ENCODE measurements around the gene ASPSCR1. TPM values are rescaled to one million over a fixed set of nuclear protein-coding genes. Genes with fewer than 3 reads are reported as not detected.
A peak's percentile ranks its signal among the peaks of the same experiment; 100 is the strongest.

ASPSCR1 gene
- total and polyA plus RNA-seq, 2 of the 13 experiments (the other 11 are each of a cell fraction or from before 2014, with no cell fraction given): 274 to 314 TPM

DNA sequence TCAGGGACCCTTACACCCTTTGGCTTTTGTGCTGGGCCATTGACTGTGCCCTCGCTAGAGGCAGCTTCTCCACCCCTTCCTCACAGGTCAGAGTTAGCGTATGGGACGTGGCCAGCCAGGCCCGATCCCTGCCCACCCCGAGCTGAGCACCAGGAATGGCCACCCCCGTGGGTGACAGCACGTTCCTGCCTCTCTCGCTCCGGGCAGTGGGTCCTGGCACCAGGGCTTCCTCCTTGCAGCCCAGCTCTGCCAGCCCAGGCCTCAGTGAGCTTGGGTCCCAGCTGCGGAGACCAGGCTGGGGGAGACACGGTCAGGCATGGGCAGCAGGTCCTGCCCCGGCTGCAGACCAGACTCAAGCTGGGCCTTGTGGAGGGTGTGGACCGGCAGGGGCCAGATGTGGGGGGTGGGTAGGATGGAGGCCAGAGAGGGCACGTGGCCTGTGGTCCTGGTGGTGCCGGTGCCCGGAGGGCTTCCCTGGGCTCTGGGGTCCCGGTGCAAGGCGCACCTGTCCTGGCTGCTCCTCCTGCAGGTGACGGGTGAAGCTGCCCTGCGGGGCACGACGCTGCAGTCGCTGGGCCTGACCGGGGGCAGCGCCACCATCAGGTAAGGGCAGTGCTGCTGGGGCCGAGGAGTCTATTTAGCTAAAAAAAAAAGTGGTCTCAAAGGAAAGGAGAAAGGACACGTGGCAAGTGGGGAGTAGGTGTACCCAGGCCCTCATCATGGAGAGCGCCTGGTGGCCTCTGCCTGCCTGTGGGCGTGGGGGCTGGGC is 18.2 kb downstream of the ASPSCR1 start (continued):
- TF ChIP-seq ZNF138 (CRISPR knock-in tag; IDR thresholded peaks at IDR 0.05; ENCODE audit: low read depth) (0 out of 2 replicates have a peak, but pooled peaks have one; percentile 24), ZNF878 (CRISPR knock-in tag; IDR thresholded peaks at IDR 0.05) (peak; percentile 6; the same call in 1 of the 2 replicates), NFATC3 (CRISPR knock-in tag; IDR thresholded peaks at IDR 0.05) (peak; percentile 94; the same call in 1 of the 2 replicates), ZNF598 (CRISPR knock-in tag; IDR thresholded peaks at IDR 0.05; ENCODE audit: borderline replicate concordance) (peak; percentile 94; the same call in 1 of the 2 replicates), TAF15 (IDR thresholded peaks at IDR 0.05; ENCODE audit: low read depth, low read length, poor library complexity, severe bottlenecking) (peak; percentile 86), SIN3A (IDR thresholded peaks at IDR 0.05; ENCODE audit: borderline replicate concordance, low read depth, low read length) (no peak), ZFY (CRISPR knock-in tag; IDR thresholded peaks at IDR 0.05) (peak; percentile 50), ZNF841 (CRISPR knock-in tag; IDR thresholded peaks at IDR 0.05; ENCODE audit: borderline replicate concordance) (0 out of 2 replicates have a peak, but pooled peaks have one; percentile 52), NR1H2 (CRISPR knock-in tag; IDR thresholded peaks at IDR 0.05; ENCODE audit: borderline replicate concordance, low read depth) (peak; percentile 78; the same call in 1 of the 2 replicates), LCORL (IDR thresholded peaks at IDR 0.05) (no peak; the same call in 1 of the 2 replicates), LCORL (CRISPR knock-in tag; IDR thresholded peaks at IDR 0.05) (peak; percentile 58), NBN (conservative IDR thresholded peaks at IDR 0.05) (no peak), KAT7 (CRISPR knock-in tag; IDR thresholded peaks at IDR 0.05; ENCODE audit: borderline replicate concordance) (peak; percentile 84), HNRNPUL1 (IDR thresholded peaks at IDR 0.05; ENCODE audit: low read depth, low read length) (no peak), ZNF724P (CRISPR knock-in tag; IDR thresholded peaks at IDR 0.05; ENCODE audit: borderline replicate concordance) (peak; percentile 59; the same call in 1 of the 2 replicates), KMT2B (CRISPR knock-in tag; IDR thresholded peaks at IDR 0.05) (peak; percentile 59; the same call in 1 of the 2 replicates), ZNF747 (CRISPR knock-in tag; IDR thresholded peaks at IDR 0.05; ENCODE audit: borderline replicate concordance) (no peak; the same call in 1 of the 2 replicates), CBX5 (CRISPR knock-in tag; IDR thresholded peaks at IDR 0.05; ENCODE audit: borderline replicate concordance) (peak; percentile 83; the same call in 1 of the 2 replicates), DMAP1 (CRISPR knock-in tag; IDR thresholded peaks at IDR 0.05) (peak; percentile 81)
- TF ChIP-seq, protein P1, sequence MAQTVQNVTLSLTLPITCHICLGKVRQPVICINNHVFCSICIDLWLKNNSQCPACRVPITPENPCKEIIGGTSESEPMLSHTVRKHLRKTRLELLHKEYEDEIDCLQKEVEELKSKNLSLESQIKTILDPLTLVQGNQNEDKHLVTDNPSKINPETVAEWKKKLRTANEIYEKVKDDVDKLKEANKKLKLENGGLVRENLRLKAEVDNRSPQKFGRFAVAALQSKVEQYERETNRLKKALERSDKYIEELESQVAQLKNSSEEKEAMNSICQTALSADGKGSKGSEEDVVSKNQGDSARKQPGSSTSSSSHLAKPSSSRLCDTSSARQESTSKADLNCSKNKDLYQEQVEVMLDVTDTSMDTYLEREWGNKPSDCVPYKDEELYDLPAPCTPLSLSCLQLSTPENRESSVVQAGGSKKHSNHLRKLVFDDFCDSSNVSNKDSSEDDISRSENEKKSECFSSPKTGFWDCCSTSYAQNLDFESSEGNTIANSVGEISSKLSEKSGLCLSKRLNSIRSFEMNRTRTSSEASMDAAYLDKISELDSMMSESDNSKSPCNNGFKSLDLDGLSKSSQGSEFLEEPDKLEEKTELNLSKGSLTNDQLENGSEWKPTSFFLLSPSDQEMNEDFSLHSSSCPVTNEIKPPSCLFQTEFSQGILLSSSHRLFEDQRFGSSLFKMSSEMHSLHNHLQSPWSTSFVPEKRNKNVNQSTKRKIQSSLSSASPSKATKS (CRISPR knock-in tag; IDR thresholded peaks at IDR 0.05): peak; percentile 16; the same call in 1 of the 2 replicates
- TF ChIP-seq, protein P2, sequence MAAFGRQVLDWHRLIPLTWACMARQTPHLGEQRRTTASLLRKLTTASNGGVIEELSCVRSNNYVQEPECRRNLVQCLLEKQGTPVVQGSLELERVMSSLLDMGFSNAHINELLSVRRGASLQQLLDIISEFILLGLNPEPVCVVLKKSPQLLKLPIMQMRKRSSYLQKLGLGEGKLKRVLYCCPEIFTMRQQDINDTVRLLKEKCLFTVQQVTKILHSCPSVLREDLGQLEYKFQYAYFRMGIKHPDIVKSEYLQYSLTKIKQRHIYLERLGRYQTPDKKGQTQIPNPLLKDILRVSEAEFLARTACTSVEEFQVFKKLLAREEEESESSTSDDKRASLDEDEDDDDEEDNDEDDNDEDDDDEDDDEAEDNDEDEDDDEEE (CRISPR knock-in tag; IDR thresholded peaks at IDR 0.05): 0 out of 2 replicates have a peak, but pooled peaks have one; percentile 51
- TF ChIP-seq, protein P3, sequence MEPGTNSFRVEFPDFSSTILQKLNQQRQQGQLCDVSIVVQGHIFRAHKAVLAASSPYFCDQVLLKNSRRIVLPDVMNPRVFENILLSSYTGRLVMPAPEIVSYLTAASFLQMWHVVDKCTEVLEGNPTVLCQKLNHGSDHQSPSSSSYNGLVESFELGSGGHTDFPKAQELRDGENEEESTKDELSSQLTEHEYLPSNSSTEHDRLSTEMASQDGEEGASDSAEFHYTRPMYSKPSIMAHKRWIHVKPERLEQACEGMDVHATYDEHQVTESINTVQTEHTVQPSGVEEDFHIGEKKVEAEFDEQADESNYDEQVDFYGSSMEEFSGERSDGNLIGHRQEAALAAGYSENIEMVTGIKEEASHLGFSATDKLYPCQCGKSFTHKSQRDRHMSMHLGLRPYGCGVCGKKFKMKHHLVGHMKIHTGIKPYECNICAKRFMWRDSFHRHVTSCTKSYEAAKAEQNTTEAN (CRISPR knock-in tag; conservative IDR thresholded peaks at IDR 0.05): 0 out of 2 replicates have a peak, but pooled peaks have one; percentile 30
- TF ChIP-seq, protein P4, sequence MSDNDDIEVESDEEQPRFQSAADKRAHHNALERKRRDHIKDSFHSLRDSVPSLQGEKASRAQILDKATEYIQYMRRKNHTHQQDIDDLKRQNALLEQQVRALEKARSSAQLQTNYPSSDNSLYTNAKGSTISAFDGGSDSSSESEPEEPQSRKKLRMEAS (IDR thresholded peaks at IDR 0.05): no peak
- TF ChIP-seq, protein P5, sequence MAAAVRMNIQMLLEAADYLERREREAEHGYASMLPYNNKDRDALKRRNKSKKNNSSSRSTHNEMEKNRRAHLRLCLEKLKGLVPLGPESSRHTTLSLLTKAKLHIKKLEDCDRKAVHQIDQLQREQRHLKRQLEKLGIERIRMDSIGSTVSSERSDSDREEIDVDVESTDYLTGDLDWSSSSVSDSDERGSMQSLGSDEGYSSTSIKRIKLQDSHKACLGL (CRISPR knock-in tag; IDR thresholded peaks at IDR 0.05): peak; percentile 86
